Hematopoietic multipotent progenitor cell treated with erythropoietin and hydrocortisone succinate and interleukin-3 and kit ligand, for 6 days (in vitro differentiated cells): Measurements from ENCODE around the gene SPPL2C.

Source experiments
- DNase-seq: peaks from one replicate; pipeline ENCODE4 v3.0.0-alpha.2; 2015

Gene SPPL2C

DNA sequence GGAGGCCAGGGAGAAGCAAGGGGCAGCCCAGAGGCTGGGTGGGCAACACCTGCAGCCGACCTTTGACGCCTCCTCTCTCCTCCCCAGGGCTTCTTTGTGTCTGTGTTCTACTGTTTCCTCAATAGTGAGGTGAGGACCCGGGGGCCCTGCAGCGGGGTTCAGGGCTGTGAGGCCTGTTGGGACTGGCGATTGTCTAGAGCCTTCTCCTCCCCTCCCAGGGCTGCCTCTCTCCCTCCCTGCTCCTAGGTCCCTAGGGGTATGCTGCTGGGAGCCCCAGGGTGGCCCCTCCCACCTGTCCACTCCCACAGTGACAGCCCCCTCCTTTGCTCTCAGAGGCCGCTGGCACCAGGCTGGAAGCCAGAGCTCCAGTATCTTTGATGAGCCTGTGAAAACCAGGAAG is 10.8 kb upstream of the SPPL2C start:
- DNase-seq: no peak

DNA sequence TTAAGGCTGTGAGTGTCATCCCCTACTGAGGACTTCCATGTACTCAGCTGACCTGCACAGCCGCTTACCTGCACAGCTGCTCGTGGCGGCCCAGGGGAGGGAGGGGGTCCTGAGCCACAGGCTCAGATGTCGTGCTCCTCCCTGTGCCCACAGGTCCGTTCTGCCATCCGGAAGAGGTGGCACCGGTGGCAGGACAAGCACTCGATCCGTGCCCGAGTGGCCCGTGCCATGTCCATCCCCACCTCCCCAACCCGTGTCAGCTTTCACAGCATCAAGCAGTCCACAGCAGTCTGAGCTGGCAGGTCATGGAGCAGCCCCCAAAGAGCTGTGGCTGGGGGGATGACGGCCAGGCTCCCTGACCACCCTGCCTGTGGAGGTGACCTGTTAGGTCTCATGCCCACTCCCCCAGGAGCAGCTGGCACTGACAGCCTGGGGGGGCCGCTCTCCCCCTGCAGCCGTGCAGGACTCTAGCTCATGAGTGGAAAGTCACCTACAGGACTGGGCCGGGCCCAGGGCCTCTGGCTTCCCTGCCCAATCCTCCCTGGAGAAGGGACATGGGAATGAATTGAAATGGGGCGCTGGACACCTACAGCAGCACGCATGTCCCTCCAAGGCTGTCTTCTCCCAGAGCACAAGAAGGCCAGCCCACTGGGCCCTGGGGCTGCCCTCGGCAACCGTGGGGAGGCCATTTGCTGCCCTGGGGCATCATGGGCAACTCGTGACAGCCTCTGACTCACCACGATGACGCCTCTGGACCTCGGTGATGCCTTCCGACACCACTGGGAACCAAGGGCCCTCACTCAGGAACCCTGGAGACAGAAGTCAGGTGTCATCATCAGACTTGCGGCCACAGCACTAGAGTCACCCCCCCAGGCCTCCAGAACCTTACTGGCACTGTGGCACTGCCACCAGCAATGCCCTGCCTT is 9.9 kb upstream of the SPPL2C start:
- no peak for DNase-seq

DNA sequence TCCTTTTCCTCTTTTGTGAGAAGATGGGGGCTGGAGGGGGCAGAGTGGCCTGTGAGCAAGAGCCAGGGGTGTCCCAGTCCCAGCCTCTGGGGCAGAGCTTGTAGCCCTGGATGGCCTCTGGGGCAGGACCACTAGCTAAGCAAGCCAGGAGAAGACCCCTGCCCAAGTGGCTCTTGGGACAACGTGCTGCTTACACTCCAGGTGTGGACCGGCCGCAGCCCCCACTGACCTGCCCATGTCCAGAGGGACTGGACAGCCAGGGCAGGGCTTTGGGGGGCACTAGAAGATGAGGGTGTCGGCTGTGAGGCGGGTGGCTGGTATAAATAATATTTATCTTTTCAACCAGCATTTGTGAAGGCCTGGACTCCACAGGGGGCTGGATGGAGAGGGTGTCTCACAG is 9.2 kb upstream of the SPPL2C start:
- no peak for DNase-seq

DNA sequence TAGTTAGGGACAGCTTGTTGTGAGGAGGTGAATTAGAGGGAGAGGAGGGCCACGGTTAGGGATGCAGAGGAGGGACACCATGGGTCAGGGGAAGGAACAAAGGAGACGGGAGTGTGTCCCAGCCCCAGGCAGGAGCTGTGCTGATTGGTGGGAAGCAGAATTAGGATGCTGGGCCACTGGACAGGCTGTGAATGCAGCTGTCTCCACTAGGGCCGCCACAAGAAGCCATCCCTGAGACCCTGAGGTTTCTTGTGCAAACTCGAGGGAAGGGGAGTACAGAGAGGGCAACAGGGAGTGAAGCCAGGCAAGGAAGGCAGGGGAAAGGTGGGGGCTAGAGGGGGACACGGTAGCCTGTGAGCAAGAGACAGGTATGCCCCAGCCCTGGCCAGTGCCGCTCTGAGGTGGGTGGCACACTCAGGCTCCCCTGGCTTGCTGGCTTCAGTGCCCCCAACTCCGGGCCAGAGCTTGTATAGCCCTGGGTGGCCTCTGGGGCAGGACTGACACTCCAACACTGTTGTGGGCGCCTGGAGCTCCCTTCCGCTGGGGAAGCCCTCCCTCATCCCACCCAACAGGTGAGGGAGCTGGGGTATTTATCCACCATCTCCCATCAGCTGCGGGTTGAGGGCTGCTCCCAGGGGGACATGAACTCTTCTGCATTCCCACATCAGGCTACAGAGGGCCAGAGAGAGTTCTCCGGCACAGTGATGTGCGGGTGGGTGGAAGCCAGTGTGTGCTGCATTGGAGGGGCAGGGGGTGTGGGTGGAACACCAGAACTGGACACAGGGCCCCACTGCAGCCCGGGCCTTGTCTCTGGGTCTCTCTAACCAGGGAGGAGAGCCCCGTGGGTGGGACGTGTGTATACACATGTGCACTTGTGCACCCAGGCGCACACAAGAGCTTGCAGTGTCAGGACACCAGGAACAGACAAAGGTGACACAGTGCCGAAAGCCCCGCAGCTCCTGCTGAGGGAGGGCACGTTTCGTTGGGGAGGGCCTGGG is 8.3 kb upstream of the SPPL2C start:
- no peak for DNase-seq

DNA sequence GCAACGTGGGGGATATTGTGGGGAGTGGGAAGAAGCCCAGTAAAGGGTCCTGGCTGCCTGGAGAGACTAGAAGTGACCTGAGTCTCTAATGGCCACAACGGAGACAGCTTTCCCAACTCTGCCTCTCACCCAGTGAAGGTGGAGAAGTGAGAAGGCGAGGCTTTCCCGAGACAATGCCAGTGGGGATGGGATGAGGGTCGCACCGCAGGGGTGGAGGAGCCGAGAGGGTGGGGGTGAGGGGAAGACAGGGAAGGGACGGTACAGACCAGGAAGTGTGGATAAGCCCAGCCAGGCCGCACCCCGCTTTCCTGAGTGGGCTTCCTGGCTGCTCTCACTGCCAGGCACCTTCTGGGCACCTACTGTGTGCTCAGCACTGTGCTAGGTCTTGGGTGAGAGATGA is 7.5 kb upstream of the SPPL2C start:
- no peak for DNase-seq

DNA sequence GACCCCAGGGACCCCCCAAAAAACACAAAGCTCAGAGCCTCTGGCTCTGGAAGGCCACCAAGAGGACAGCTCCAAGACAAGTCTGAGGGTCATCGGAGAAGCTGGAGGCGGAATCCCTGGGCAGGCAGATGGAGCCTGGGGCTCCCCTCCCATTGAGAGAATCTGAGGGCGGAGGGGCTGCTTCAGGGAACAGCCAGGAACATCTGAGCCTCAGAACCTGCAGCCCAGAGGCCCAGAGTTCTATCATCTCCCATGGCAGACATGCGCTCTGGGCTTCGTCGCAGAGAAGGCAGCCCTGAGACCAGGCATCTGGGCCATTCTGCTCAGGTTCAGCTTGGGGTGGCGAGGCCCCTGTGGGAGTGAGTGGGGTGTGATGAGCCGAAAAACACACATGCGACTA is 7.1 kb upstream of the SPPL2C start:
- DNase-seq: no peak

DNA sequence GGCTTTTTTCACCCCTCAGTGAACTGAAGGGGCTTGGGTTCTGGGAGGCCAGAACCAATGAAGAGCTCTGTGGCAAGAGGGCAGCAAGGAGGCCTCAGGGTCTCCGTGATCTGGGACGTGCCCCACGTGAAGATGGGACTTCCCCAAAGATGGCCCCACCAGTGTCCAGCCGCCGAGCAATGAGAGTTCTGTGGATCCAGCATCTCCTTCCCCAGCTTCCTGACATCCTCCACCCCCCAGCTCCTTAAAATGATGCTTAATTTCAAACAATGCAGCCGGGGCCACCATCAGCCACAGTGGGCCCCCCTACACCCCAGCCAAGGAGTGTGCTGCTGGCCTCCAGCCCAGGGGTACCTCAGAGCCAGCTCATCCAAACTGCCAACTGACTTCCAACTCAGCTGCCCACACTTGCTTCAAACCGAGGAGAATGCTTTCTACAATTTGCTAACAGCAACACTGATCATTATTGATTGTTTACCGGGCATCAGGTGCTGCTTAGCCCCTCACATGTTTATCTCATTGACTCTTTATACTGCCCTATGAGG is 5.9 kb upstream of the SPPL2C start:
- no peak for DNase-seq

DNA sequence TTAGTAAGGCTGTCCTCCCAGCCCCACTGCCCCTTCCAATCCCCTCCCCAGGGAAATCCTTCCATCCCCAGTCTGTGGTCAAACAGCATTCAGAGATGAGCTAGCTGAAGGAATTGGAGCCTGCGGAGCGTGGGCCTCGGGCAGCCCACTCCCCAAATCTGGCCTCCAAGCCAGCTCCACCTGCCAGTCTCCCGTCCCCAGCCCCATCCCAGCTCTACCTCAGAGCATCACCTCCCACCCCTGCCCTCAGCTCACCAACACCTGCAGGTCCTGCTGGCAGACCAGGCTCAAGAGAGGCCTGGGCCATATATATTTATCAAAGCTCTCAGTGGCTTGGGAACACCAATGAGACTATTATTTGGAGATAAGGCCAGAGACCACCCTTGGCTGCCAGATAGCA is 5.2 kb upstream of the SPPL2C start:
- DNase-seq: no peak

DNA sequence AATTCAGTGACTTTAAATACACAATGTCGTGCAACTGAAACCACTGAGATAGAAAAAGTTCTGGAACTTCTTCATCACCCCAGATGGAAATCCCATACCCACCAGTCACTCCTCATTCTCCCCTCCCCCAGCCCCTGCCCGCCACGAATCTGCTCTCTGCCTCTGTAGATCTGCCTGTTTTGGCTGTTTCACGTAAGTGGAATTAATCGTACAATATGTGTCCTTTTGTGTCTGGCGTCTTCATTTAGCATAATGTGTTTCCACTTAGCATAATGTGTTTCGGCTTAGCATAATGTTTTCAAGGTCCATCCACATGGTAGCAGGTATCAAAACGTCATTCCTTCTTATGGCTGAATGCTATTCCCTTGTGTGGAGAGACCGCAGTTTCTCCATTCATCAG is 3.5 kb upstream of the SPPL2C start:
- no peak for DNase-seq

DNA sequence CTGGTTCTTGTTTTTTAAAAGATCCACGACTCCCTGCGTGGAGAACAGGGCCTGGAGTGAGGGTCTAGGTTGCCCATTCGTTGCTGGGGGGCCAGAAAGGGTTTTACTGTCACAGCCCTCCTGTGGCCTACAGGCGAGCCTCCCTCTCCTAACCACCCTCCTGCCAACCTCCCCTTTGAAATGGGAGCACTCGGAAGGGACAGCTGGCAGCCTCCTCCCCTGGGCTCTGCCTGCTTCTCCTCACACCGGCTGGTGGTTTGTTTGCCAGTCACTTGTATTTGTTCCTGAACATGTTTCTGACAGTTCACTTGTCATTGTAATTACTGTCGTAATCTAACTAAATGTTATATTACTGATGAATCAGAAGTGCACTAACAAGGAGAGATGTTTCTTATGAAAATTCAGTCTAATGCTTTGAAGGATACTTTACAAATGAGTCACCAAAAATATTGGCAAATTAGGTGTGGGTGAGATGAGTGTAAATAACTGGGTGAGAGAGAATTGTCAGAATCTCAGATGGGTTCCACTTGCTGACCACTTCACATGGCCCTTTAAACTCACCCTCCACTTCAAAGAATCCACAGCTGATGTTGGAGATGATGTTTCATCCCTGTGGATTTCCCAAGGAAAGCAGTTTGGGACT is 2.7 kb upstream of the SPPL2C start:
- no peak for DNase-seq

DNA sequence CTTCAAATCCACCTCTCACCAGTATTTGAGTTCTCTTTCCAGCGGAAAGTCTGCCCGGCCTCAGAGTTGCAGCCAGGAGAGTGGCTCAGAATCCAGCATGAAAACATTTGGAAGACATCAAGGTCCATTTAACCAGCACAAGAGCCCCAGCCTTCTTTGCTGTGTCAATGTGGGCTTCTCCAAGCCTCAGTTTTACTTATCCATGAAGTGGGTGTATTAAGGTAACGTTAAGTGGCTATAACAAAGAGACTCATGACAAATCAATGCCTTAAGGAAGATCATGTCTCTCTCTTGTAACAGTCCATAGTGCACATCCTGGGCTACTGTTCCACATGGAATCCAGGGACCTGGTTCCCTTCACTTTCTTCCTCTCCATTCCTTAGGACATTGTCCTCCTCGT is 959 bp upstream of the SPPL2C start:
- no peak for DNase-seq

DNA sequence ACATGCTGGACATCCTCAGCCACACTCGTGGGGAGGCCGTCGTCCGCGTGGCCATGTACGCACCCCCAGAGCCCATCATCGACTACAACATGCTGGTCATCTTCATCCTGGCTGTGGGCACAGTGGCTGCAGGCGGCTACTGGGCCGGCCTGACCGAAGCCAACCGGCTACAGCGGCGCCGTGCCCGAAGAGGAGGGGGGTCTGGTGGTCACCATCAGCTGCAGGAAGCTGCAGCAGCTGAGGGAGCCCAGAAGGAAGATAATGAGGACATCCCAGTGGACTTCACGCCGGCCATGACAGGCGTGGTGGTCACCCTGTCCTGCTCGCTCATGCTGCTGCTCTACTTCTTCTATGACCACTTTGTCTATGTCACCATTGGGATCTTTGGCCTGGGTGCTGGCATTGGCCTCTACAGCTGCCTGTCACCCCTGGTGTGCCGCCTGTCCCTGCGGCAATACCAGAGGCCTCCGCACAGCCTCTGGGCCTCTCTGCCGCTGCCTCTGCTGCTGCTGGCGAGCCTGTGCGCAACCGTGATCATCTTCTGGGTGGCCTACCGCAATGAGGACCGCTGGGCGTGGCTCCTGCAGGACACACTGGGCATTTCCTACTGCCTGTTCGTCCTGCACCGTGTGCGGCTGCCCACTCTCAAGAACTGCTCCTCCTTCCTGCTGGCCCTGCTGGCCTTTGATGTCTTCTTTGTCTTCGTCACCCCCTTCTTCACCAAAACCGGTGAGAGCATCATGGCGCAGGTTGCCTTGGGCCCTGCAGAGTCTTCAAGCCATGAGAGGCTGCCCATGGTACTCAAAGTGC is 900 bp downstream of the SPPL2C start:
- DNase-seq: no peak

DNA sequence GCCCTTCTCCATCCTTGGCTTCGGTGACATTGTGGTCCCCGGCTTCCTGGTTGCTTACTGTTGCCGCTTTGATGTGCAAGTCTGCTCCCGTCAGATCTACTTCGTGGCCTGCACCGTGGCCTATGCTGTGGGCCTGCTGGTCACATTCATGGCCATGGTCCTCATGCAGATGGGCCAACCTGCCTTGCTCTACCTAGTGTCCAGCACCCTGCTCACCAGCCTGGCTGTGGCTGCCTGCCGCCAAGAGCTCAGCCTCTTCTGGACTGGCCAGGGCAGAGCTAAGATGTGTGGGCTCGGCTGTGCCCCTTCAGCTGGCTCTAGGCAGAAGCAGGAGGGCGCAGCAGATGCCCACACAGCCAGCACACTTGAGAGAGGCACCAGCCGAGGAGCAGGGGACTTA is 1.5 kb downstream of the SPPL2C start:
- DNase-seq: no peak

DNA sequence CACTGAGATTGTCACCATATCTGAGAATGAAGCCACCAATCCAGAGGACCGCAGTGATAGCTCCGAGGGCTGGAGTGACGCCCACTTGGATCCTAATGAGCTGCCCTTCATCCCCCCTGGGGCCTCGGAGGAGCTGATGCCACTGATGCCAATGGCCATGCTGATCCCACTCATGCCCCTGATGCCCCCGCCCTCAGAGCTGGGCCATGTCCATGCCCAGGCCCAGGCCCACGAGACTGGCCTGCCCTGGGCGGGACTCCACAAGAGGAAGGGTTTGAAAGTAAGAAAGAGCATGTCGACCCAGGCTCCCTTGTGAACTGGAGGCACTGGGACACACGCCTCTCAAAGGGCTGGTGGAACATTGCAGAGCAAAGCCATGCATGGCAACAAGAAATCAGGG is 2.0 kb downstream of the SPPL2C start:
- no peak for DNase-seq

DNA sequence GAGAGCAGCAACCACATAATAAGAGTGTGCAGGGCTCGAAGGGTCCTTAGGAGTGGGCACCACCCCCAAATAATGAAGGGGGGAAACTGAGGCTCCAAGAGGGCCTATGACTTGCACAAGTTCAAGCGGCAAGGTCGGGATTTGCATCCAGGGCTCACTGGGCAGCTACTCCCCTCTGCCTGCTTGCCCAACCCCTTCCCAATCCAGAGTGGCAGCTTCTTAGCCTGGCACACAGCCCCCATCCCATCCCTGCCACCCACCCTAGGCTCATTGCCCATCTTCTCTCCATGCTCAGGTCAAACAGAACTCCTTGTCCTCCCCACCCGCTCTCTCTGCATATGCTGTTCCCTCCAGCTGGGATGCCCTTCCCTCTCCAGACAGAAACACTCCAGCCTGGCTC is 2.4 kb downstream of the SPPL2C start:
- DNase-seq: no peak

DNA sequence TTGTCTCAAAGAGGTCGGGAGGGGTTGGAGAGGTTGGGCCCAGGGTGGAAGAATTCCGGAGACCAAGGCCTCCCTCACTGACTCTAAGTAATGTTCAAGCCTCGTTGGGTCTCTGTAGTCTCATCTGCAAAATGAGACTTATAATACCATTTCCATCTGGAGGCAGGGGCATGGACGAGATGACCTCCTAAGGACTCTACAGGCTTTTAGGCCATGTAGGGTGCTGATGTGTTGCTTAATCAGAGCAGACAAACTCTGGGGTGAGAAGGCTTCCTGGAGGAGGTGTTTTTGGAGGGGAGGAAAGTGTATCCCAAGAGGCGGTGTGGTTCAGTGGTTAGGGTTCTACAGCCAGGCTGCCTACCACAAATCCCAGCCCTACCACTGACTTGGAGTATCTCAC is 3.1 kb downstream of the SPPL2C start:
- DNase-seq: no peak

DNA sequence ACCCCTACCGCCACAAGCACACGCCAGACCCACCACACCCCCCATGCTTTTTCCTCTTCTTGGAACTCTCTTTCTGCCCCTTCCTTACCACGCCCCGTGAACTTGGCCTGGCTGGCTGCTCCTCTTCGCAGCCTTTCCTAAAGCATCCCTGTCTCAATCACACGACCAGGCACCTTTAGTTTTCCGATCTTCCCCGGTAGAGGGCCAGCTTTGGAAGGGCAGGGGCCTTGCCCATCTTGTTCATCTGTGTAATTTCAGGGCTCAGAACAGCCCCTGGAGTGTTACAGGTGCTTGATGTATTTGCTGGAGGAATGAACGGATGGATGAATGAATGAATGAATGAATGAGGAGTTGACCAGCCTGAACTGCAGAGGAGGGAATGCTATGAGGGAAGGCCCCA is 3.7 kb downstream of the SPPL2C start:
- no peak for DNase-seq

DNA sequence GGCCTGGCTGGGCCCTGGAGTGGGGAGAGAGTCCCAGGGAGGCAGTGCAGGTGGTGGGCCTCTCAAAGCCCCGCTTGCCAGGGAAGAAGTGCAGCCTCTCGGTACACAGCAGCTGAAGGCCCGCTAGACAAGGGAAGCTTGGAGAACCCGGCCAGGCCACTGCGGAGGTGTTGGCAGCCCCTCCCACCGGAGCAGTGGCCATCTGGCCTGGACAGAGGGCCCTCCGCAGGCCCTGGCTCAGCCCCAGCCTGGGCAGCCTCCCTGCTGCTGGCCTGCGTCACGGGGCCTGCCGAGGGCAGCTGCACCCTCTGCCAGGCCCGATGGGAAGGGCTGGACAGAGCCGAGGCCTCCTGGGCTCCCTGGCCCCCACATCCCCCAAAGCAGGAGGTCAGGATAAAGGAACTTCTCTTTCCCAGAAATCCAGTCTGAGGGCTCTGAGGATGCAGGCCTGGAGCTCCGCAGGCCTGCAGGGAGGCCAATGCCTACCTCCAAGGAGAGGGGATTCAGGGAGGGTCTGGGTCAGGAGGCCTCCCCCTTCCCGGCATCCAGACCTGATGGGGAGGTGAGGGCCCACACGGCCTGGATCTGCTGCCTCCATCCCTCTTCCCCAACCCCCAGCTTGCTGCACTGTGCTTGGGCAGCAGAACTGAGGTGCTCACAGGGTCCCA is 4.3 kb downstream of the SPPL2C start:
- no peak for DNase-seq

DNA sequence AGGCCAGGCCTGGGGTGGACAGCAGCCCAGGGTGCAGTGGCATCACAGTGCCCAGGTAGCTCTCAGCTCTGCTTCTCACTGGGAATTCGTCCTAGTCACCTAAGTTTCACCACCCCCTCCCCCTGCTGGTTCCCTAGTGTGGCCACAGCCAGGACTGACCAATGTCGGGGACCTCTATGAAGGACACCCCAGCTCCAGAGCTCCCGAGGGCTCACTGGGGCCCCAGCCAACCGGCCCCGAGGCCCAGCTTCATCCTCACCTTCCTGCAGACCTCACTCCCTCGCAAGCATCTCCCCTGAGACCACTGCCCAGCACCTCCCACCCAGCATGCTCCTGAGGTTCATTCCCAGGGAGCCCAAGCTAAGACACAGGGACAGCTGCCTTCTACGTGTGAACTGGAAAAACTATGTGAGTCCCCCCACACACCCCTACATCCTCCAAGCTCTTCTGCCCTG is 4.9 kb downstream of the SPPL2C start:
- no peak for DNase-seq

DNA sequence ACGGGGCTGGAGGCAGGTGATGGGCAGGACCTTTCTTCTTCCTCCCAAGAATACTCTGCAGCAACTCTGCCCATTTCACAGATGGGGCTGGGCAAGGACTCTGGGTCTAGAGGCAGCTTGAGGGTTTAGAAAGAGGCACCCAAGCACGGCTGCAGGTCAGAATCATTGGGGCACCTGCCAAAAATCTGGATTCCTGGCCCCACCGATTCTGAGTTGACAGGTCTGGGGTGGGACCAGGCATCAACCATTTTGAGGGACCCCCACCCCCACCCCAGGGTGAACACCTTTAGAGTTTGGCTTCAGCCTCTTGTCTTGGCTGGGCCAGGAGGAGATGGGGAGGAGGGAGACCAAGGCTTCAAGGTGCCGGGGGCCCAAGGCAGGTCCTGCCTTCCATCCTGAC is 5.3 kb downstream of the SPPL2C start:
- no peak for DNase-seq

DNA sequence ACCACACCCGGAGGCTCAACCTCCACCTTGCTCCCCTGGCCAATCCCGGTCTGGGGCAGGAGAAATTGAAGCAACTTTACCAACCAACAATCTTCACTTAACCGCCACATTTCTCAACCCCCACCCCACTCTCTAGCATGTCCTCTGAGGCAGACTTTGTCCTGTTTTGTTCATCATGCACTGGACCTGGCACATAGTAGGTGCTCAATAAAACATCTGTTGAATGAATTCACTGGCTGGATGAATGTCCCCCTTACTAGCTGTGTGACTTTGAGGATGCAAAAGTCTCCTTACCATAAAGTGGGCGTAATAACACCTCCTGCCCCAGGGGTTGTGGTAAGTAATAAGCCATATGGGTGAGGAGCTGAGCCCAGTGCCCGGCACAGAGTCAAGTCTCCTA is 5.8 kb downstream of the SPPL2C start:
- DNase-seq: no peak

DNA sequence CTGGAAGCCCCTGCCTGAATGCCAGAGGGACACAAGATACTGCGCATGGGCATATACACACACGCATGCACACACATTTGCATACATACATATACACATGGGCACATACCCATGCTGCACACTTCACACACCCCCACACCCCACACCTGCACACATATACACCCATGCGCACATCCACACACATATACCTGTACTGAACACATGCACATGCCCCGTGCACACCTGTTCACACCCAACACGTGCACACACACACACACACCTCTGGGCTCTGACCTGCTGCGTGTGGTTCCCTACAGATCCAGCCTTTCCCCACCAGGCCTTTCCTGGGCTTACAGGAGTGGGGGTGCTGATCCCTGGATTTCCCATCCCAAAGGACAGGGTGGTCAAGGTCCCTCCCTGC is 6.3 kb downstream of the SPPL2C start:
- DNase-seq: no peak
